NCI-H2171 (cell line): Measurements from ENCODE around the gene CNTN5.

Experiments
- DNase-seq: peaks from one replicate; lab custom pipeline; 2025; lab: John Stamatoyannopoulos, UW

CNTN5 gene

DNA sequence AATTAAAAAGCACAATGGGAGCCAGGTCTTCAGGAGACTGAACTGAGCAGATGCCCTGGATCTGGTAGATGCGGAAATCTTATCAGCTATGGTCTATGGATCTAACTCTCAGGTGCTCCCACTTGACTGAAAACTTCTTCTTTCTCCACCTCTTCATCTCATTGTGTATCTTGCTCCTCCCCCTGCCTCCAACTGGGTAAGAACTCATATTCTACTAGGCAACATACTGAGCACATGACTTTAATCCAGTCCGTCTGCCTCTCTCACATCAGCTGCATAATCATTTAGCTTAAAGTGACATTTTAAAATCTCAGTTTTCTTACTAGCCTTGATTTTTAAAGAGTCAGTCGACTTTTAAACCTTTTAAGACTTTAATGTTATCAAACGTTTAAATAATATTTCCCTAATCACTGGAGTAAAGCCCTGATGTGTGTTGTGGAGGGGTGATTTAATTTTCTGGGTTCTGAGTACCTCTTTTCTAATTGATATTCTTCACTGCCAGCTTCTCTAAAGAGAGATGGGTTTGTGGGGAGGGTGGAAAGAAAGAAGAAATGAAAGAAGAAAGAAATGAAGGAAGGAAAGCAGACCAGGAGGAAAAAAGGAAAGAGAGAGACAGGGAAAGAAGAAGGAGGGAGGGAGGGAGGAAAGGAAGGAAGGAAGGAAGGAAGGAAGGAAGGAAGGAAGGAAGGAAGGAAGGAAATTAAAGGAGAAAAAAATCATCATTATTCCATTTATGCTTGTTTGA lies 1073.5 kb downstream of the CNTN5 start:
- no peak for DNase-seq

GRCh38 chr11:100095809-100096208 lies 1075.1 kb downstream of the CNTN5 start:
- no peak for DNase-seq

GRCh38 chr11:100098560-100098959 lies 1077.8 kb downstream of the CNTN5 start:
- DNase-seq: no peak

- DNase-seq: no peak
These were observed 1084.7 kb downstream of the CNTN5 start for GRCh38 chr11:100105255-100105981.

GRCh38 chr11:100105982-100106358 lies 1085.2 kb downstream of the CNTN5 start:
- DNase-seq: peak; percentile 90

- DNase-seq: no peak
These were observed 1098.4 kb downstream of the CNTN5 start for GRCh38 chr11:100119176-100119575.

DNA sequence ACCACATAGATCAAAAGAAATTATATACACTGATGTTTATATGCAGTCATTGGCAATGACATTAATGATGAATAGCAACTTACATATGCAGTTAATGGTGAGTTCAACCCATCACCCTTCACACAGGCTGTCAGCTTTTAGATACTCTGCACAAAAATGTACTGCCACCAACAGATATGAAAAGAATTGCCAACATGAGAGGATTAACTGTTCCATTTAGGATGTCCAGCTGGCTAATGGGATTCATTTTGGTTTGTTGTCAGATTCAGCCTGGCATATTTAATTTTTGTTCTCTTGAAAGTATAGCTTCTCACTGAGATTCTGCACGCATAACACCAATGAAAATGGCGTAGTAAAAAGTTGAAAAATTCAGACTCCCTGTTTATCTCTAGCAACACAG lies 1112.4 kb downstream of the CNTN5 start:
- DNase-seq: no peak

- DNase-seq: no peak
These were observed 1120.5 kb downstream of the CNTN5 start for GRCh38 chr11:100141201-100141600.

- DNase-seq: no peak
These were observed 1131.2 kb downstream of the CNTN5 start for GRCh38 chr11:100151944-100152343.

- no peak for DNase-seq
These were observed 1132.0 kb downstream of the CNTN5 start for GRCh38 chr11:100152766-100153165.

GRCh38 chr11:100163471-100163870 lies 1142.7 kb downstream of the CNTN5 start:
- no peak for DNase-seq

- no peak for DNase-seq
These were observed 1154.1 kb downstream of the CNTN5 start for GRCh38 chr11:100174881-100175280.

GRCh38 chr11:100176456-100176855 lies 1155.7 kb downstream of the CNTN5 start:
- DNase-seq: no peak

DNA sequence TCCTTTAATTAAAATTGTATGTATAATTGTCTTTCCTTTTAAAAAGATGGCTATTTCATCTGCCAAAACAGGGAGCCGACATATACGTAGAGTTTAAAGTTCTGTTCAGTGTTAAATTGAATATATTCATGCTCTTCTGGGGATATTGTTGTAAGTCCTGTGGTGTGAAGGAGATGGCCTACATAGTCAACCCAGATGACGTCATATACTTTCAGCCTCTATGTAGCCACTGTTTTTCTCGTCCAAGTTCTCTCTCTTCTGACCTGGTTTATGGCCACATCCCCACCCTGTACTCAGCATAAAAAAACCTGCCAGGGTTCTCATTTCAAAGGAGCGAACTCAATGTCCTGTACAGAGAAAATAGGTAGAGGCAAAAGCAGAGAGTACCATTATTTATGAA lies 1156.9 kb downstream of the CNTN5 start:
- no peak for DNase-seq

DNA sequence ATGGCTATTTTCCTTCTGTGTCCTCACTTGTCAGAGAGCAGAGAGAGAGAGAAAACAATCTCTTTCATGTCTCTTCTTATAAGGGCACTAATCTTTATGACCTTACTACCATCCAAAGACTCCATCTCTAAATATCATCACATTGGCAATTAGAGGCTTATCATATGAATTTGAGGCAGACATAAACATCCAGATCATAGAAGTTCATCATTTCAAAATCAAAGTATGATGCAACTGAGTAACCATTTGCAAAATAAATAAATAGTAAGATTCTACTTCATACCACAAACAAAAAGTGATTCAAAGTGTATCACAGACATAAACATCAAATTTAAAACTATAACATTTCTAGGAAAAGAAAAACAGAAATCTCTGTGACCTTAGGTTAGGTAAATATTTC lies 1161.6 kb downstream of the CNTN5 start:
- no peak for DNase-seq

GRCh38 chr11:100182927-100183326 lies 1162.2 kb downstream of the CNTN5 start:
- DNase-seq: no peak

- DNase-seq: no peak
These were observed 1164.8 kb downstream of the CNTN5 start for GRCh38 chr11:100185588-100185987.

- DNase-seq: no peak
These were observed 1167.5 kb downstream of the CNTN5 start for GRCh38 chr11:100188137-100188783.

GRCh38 chr11:100190395-100190794 lies 1169.6 kb downstream of the CNTN5 start:
- peak; percentile 13 for DNase-seq

DNA sequence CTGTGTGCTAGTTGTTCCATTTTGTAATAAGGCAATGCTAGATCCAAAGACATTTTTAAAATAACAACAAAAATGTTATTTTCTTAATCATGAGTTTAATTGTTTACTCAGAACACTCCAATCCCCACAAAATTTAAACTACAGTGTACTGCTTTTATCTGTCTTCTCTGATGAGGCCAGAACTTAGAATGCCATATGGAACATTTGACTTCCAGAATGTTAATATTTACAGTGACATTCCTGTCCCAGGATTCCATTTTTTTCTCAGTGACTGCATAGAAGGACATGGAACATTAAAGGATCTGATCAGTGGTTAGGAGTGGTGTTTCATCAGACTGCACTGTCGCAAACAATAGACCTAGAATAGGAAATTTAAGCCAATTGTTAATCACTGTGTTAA lies 1171.4 kb downstream of the CNTN5 start:
- peak; percentile 8 for DNase-seq

GRCh38 chr11:100203789-100204188 lies 1183.0 kb downstream of the CNTN5 start:
- no peak for DNase-seq

DNA sequence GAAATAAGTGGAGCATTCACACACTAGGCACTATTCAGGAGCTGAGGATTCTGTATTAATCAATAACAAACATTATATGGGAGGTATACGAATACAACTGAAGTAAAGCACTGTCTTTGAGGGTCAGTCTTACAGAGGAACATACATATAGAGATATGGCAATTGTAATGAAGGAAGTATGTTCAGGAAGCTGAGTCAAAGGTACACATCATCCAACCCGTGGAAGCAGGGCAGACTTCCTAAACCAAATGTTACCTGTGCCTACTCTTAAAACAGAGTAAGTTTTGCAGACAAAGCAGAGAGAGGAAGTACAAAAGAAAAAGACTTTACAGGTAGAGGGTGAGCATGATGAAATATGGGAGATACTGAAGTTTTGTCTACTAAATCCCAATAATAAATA lies 1185.2 kb downstream of the CNTN5 start:
- DNase-seq: no peak

- no peak for DNase-seq
These were observed 1187.5 kb downstream of the CNTN5 start for GRCh38 chr11:100208207-100208606.
